ENCODE results near the gene RARS2.

Gene RARS2

DNA sequence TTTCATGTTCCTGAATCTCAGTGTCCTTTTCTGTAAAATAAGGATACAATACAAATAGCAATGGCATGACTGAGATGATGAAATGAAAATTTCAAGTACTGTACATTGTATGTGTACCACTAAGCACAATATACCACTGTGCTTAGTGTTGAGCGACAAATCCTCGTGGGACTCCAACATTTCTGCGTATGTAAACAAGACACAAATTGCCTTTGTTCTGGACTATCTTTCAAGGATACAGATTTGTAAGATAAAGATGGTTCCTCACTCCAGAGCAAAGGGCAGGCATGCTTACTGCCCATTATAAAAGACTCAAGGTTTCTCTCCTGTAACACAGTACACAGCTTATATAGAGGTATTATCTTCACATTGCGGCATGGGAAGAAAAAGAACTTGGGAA, 6.0 kb downstream of the RARS2 start:
- no peak for DNase-seq (ENCODE audit: low read depth)
- in situ Hi-C loops (cut with HindIII; ENCODE audit: low sequenced_read_pairs), result no loop called here
- TF ChIP-seq CTCF (IDR thresholded peaks at IDR 0.05; ENCODE audit: low read depth, low read length, missing control alignments), result no peak
- no peak overlapping the region for H3K4me3 ChIP-seq (ENCODE audit: low read depth, low read length)

GRCh38 chr6:87575423-87575822, 14.4 kb downstream of the RARS2 start:
- in situ Hi-C loops (cut with HindIII; ENCODE audit: low sequenced_read_pairs), result no loop called here
- no peak overlapping the region for H3K4me3 ChIP-seq (ENCODE audit: low read depth, low read length)
- DNase-seq (ENCODE audit: low read depth), result no peak
- TF ChIP-seq CTCF (IDR thresholded peaks at IDR 0.05; ENCODE audit: low read depth, low read length, missing control alignments), result no peak

DNA sequence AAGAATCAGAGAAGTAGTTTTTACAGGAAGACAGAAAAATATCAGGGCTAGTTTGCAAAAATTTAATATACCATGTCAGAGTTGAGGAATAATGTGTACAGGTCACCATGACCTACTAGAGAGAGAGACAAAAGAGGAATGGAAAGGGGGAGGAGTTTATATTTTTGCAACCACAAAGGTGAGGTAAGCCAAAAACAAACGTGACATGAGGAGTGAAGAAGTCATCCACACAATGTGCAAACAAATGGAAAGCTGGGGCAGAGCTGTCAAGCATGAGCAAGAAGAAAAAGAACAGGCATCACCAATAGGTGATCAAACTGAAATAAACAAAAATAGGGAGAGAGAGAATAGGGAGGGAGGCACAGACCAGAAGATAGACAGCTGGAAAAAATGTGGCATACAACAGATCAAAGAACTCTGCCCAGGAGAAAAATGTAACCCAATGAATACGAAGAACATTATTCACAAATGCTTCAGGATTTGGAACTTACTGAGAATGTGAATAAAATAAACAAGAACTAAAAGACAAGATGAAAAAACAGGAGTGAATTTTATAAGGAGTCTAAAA, 15.5 kb downstream of the RARS2 start:
- TF ChIP-seq CTCF (IDR thresholded peaks at IDR 0.05; ENCODE audit: low read depth, low read length, missing control alignments), result no peak

DNA sequence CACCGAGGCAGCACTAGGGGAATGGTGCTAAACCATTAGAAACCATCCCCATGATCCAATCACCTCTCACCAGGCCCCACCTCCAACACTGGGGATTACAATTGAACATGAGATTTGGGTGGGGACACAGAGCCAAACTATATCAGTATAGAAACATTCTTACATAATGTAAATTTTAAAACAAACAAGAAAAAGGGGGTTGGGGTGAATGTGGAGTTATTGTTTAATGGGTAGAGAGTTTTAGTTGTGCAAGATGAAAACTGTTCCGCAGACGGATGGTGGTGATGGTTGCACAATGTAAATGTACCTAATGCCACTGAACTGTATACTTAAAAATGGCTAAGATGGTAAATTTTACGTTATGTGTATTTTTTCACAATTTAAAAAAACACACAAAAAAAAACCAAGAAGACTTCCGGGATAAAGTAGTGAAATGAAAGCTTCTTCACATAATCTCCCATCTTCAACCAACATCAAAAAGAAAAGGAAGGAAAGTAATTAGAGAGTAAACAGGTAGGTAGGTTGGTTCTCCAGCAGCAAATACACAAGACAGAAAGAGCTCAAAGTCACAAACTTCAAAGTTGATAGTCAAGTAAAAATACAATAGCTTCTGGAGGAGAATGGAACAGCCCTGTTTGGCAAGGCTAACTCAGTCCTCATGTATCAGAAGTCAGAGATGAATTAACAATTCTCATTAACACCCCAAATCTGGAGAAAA, 16.3 kb downstream of the RARS2 start:
- no peak for DNase-seq (ENCODE audit: low read depth)
- no peak for TF ChIP-seq CTCF (IDR thresholded peaks at IDR 0.05; ENCODE audit: low read depth, low read length, missing control alignments)
- in situ Hi-C loops (cut with HindIII; ENCODE audit: low sequenced_read_pairs), result no loop called here
- no peak overlapping the region for H3K4me3 ChIP-seq (ENCODE audit: low read depth, low read length)

More for the DNA sequence above, 15.5 kb downstream of the RARS2 start:
- in situ Hi-C loops (cut with HindIII; ENCODE audit: low sequenced_read_pairs), result no loop called here
- no peak overlapping the region for H3K4me3 ChIP-seq (ENCODE audit: low read depth, low read length)
- no peak for DNase-seq (ENCODE audit: low read depth)

GRCh38 chr6:87572883-87573282, 16.9 kb downstream of the RARS2 start:
- no peak overlapping the region for H3K4me3 ChIP-seq (ENCODE audit: low read depth, low read length)
- in situ Hi-C loops (cut with HindIII; ENCODE audit: low sequenced_read_pairs), result no loop called here
- no peak for TF ChIP-seq CTCF (IDR thresholded peaks at IDR 0.05; ENCODE audit: low read depth, low read length, missing control alignments)
- no peak for DNase-seq (ENCODE audit: low read depth)

DNA sequence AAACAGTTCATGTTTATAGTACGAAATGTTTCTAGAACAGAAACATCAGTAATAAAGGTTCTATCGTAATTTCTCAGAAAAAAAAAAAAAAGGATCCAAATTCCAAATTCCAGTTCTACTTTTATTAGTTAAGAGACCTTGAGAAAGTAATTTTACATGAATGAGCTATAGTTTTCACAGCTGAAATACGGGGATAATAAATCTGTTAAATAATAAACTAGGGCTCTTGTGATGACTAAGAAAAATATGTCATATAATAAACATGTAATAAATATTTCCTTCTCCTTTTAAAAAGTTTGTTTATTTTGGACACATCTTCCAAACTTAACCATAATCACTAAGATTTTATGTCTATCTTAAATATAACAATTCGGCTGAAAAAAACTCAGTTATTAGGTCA, 17.8 kb downstream of the RARS2 start:
- in situ Hi-C loops (cut with HindIII; ENCODE audit: low sequenced_read_pairs), result no loop called here
- DNase-seq (ENCODE audit: low read depth), result no peak
- TF ChIP-seq CTCF (IDR thresholded peaks at IDR 0.05; ENCODE audit: low read depth, low read length, missing control alignments), result no peak
- H3K4me3 ChIP-seq (ENCODE audit: low read depth, low read length), result no peak overlapping the region

All from astrocyte of the cerebellum (primary cell).